HepG2 (cell line): ENCODE results near the gene DCTN2. TPM values are rescaled to one million over a fixed set of nuclear protein-coding genes. Genes with fewer than 3 reads are reported as not detected.
A peak's percentile ranks its signal among the peaks of the same experiment; 100 is the strongest.

Experiments
- ATF7 ChIP-seq, 2 experiments: fragments of 450-650 bp in 1 of 2; sonication (generic) in 1 of 2; formaldehyde crosslinking in 1 of 2; IDR thresholded peaks; 2 replicates each; pipeline versions ENCODE4 v1.4.0 to v1.6.1; 2016 to 2020; ENCODE audit warnings: antibody characterized with exemption in 1 of 2, mild to moderate bottlenecking in 1 of 2, missing genetic modification reagents in 1 of 2
- E2F1 ChIP-seq: sonication (generic); formaldehyde crosslinking; IDR thresholded peaks from 2 replicates; pipeline ENCODE4 v1.5.0; 2020; ENCODE audit warnings: missing genetic modification reagents
- ELF4 ChIP-seq: sonication (generic); formaldehyde crosslinking; IDR thresholded peaks from 2 replicates; pipeline ENCODE4 v1.5.0; 2020; ENCODE audit warnings: missing genetic modification reagents, mild to moderate bottlenecking, moderate library complexity, borderline replicate concordance
- HOXA3 ChIP-seq: sonication (generic); formaldehyde crosslinking; IDR thresholded peaks from 2 replicates; pipeline ENCODE4 v1.5.0; 2020; ENCODE audit warnings: missing genetic modification reagents
- JDP2 ChIP-seq: sonication (generic); formaldehyde crosslinking; IDR thresholded peaks from 2 replicates; pipeline ENCODE4 v1.8.1; 2022; ENCODE audit warnings: missing genetic modification reagents, borderline replicate concordance
- JUNB ChIP-seq: sonication (generic); formaldehyde crosslinking; IDR thresholded peaks from 2 replicates; pipeline ENCODE4 v1.8.0; 2022; ENCODE audit warnings: missing genetic modification reagents, mild to moderate bottlenecking, borderline replicate concordance
- KAT7 ChIP-seq: IDR thresholded peaks from 2 replicates; pipeline ENCODE4 v1.6.1; 2018; ENCODE audit warnings: borderline replicate concordance, missing compliant biosample characterization
- MED8 ChIP-seq: sonication (generic); formaldehyde crosslinking; IDR thresholded peaks from 2 replicates; pipeline ENCODE4 v1.8.1; 2023; ENCODE audit warnings: mild to moderate bottlenecking, missing genetic modification reagents; ENCODE audit not compliant: insufficient replicate concordance
- NONO ChIP-seq, 2 experiments: fragments of 450-650 bp in 1 of 2; sonication (generic) in 1 of 2; formaldehyde crosslinking in 1 of 2; IDR thresholded peaks in 1 of 2; conservative IDR thresholded peaks in 1 of 2; 2 replicates each; pipeline versions ENCODE4 v1.6.1 to v1.8.0; 2017 to 2022; ENCODE audit warnings: mild to moderate bottlenecking in 1 of 2, missing genetic modification reagents in 1 of 2, moderate library complexity in 1 of 2
- SALL2 ChIP-seq: sonication (generic); formaldehyde crosslinking; IDR thresholded peaks from 2 replicates; pipeline ENCODE4 v1.8.1; 2023; ENCODE audit warnings: mild to moderate bottlenecking, missing genetic modification reagents, inconsistent platforms
- ZIK1 ChIP-seq: sonication (generic); formaldehyde crosslinking; IDR thresholded peaks from 2 replicates; pipeline ENCODE4 v1.5.0; 2020; ENCODE audit warnings: mild to moderate bottlenecking, low read depth, missing genetic modification reagents, borderline replicate concordance
- ZNF260 ChIP-seq: sonication (generic); formaldehyde crosslinking; IDR thresholded peaks from 2 replicates; pipeline ENCODE4 v1.4.0; 2020; ENCODE audit warnings: missing genetic modification reagents, low read depth, mild to moderate bottlenecking, borderline replicate concordance
- ZNF598 ChIP-seq: sonication (generic); formaldehyde crosslinking; IDR thresholded peaks from 2 replicates; pipeline ENCODE4 v1.5.1; 2020; ENCODE audit warnings: mild to moderate bottlenecking, missing genetic modification reagents, borderline replicate concordance
- ZNF687 ChIP-seq: sonication (generic); formaldehyde crosslinking; IDR thresholded peaks from 2 replicates; pipeline ENCODE4 v1.5.1; 2020; ENCODE audit warnings: mild to moderate bottlenecking, missing genetic modification reagents, moderate library complexity
- ZNF780A ChIP-seq: sonication (generic); formaldehyde crosslinking; IDR thresholded peaks from 2 replicates; pipeline ENCODE4 v1.8.0; 2022; ENCODE audit warnings: mild to moderate bottlenecking, missing genetic modification reagents, moderate library complexity
- polyA plus RNA-seq, 8 experiments: library from polyadenylated mRNA; depleted of rRNA in 3 of 8; stranded (reverse) in 7 of 8; unstranded in 1 of 8; fragments of >200 nt; fragmentation: Illumina TruSeq in 4 of 8; extraction: Trizol in 4 of 8; gene quantifications; 2 replicates each; pipeline versions ENCODE4 v1.2.1 to v1.2.3, GENCODE V29; 2011 to 2016; ENCODE audit warnings: low read depth in 4 of 8, missing spikeins in 1 of 8, mixed read lengths in 1 of 8; ENCODE audit not compliant: insufficient read depth in 1 of 8
- total RNA-seq, 5 experiments: library from RNA; depleted of rRNA; stranded (reverse); fragments of >200 nt; fragmentation: Illumina TruSeq; extraction: Trizol; gene quantifications; 2 replicates each; pipeline ENCODE4 v1.2.3, GENCODE V29; 2016; ENCODE audit warnings: low read depth in 1 of 5
- TF ChIP-seq, protein P1 (sequence below): sonication (generic); formaldehyde crosslinking; IDR thresholded peaks from 2 replicates; pipeline ENCODE4 v1.5.0; 2020; ENCODE audit warnings: missing genetic modification reagents, mild to moderate bottlenecking, borderline replicate concordance
- TF ChIP-seq, protein P2 (sequence below): sonication (generic); formaldehyde crosslinking; conservative IDR thresholded peaks from 2 replicates; pipeline ENCODE4 v1.8.1; 2023; ENCODE audit warnings: missing genetic modification reagents
- TF ChIP-seq, protein P3 (sequence below): IDR thresholded peaks from 2 replicates; pipeline ENCODE4 v1.6.1; 2016; ENCODE audit warnings: mild to moderate bottlenecking

The DCTN2 gene
- total and polyA plus RNA-seq, 2 of the 13 experiments (the other 11 are each of a cell fraction or from before 2014, with no cell fraction given): 72.0 to 77.4 TPM

GRCh38 chr12:57546438-57547287 lies at the start of gene DCTN2 (continued):
- TF ChIP-seq, protein P1, sequence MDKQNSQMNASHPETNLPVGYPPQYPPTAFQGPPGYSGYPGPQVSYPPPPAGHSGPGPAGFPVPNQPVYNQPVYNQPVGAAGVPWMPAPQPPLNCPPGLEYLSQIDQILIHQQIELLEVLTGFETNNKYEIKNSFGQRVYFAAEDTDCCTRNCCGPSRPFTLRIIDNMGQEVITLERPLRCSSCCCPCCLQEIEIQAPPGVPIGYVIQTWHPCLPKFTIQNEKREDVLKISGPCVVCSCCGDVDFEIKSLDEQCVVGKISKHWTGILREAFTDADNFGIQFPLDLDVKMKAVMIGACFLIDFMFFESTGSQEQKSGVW (CRISPR knock-in tag): no peak
- TF ChIP-seq NONO (IDR thresholded peaks at IDR 0.05) (no peak), NONO (CRISPR knock-in tag; conservative IDR thresholded peaks at IDR 0.05) (no peak; the same call in 1 of the 2 replicates), ELF4 (CRISPR knock-in tag) (no peak), JDP2 (no peak), ATF7 (IDR thresholded peaks at IDR 0.05) (no peak; the same call in 1 of the 2 replicates), ATF7 (CRISPR knock-in tag; IDR thresholded peaks at IDR 0.05) (no peak; the same call in 1 of the 2 replicates), ZIK1 (CRISPR knock-in tag) (no peak), ZNF687 (CRISPR knock-in tag) (peak; percentile 72), KAT7 (CRISPR knock-in tag) (no peak), MED8 (CRISPR knock-in tag) (no peak), ZNF598 (CRISPR knock-in tag) (no peak), SALL2 (CRISPR knock-in tag) (no peak), HOXA3 (CRISPR knock-in tag) (peak; percentile 73), ZNF260 (no peak), JUNB (CRISPR knock-in tag) (no peak), E2F1 (CRISPR knock-in tag) (no peak), ZNF780A (CRISPR knock-in tag) (no peak)
- TF ChIP-seq, protein P2, sequence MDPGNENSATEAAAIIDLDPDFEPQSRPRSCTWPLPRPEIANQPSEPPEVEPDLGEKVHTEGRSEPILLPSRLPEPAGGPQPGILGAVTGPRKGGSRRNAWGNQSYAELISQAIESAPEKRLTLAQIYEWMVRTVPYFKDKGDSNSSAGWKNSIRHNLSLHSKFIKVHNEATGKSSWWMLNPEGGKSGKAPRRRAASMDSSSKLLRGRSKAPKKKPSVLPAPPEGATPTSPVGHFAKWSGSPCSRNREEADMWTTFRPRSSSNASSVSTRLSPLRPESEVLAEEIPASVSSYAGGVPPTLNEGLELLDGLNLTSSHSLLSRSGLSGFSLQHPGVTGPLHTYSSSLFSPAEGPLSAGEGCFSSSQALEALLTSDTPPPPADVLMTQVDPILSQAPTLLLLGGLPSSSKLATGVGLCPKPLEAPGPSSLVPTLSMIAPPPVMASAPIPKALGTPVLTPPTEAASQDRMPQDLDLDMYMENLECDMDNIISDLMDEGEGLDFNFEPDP (CRISPR knock-in tag): no peak
- TF ChIP-seq, protein P3, sequence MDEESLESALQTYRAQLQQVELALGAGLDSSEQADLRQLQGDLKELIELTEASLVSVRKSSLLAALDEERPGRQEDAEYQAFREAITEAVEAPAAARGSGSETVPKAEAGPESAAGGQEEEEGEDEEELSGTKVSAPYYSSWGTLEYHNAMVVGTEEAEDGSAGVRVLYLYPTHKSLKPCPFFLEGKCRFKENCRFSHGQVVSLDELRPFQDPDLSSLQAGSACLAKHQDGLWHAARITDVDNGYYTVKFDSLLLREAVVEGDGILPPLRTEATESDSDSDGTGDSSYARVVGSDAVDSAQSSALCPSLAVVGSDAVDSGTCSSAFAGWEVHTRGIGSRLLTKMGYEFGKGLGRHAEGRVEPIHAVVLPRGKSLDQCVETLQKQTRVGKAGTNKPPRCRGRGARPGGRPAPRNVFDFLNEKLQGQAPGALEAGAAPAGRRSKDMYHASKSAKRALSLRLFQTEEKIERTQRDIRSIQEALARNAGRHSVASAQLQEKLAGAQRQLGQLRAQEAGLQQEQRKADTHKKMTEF: no peak
